ENCODE results near the gene PFN1. TPM values are rescaled to one million over a fixed set of nuclear protein-coding genes. Genes with fewer than 3 reads are reported as not detected.

PFN1 gene
- total and polyA plus RNA-seq, 7 donors, result 149 to 1,518 (median 232) TPM

DNA sequence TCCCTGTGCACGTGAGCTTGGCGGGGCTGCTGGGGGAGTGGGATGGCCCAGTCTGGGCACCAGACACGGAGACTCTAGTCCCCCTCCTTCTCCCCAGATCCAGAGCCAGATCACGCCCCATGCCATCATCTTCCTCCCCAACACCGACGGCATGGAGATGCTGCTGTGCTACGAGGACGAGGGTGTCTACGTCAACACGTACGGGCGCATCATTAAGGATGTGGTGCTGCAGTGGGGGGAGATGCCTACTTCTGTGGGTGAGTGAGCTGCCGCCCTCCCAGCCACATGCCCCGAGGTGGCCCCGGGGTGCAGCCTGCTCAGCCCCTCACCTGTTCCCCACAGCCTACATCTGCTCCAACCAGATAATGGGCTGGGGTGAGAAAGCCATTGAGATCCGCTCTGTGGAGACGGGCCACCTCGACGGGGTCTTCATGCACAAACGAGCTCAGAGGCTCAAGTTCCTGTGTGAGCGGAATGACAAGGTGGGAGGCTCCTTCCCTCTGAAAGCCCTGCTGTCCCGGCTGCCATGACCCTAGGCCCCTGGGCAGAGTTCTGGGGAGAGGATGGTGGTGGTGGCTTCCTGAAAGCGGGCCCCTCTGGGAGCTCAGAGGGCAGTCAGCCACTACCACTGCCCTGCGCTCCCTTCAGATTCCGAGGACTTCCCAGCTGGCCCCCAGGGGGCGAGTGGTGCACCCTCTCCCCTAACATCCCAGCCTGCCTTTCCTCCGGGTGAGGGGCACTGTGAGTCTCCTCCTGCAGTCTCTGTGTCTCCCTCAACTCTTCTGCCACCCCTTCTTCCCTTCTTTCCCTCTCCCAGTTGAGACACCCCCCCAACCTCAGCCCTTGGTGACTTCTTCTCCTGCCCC, 51.8 kb downstream of the PFN1 start:
- Histone ChIP-seq H3K27me3 (ENCODE audit: insufficient read depth in 3 of 3, low read length in 2 of 3) (peaks cover 0 to 16% (median 0%) of the 10 kb centered on the region in 3 donors), H3K27ac (no peak overlapping the region), H3K4me3 (no peak overlapping the region), H3K36me3 (ENCODE audit: insufficient read depth in 1 of 2, low read depth in 1 of 2) (peaks cover 0 to 58% of the 10 kb centered on the region in 2 donors), H3K9me3 (no peaks in the 10 kb centered on the region), H3K4me1 (no peaks in the 10 kb centered on the region)
- ATAC-seq (no peak), DNase-seq (peak in 1 of 2 donors; percentile 45)
- intact Hi-C loops (cut with DNase I), result no loop called here
- 89 to 91% (median 89%) methylated on average over 25 to 27 of the region's 27 CpGs for WGBS, 3 donors
- no peak for TF ChIP-seq CTCF (IDR thresholded peaks at IDR 0.05)

- TF ChIP-seq CTCF (IDR thresholded peaks at IDR 0.05), result no peak
- ATAC-seq, result no peak
- peaks cover 0 to 16% (median 0%) of the 10 kb centered on the region in 3 donors for H3K27me3 ChIP-seq (ENCODE audit: insufficient read depth in 3 of 3, low read length in 2 of 3)
- intact Hi-C loops (cut with DNase I), result no loop called here
- peaks cover 0 to 66% of the 10 kb centered on the region in 2 donors for H3K36me3 ChIP-seq (ENCODE audit: insufficient read depth in 1 of 2, low read depth in 1 of 2)
- H3K27ac ChIP-seq, result no peak overlapping the region
- no peaks in the 10 kb centered on the region for H3K9me3 ChIP-seq
- no peak overlapping the region for H3K4me3 ChIP-seq
- peak in 1 of 2 donors; percentile 48 for DNase-seq
- H3K4me1 ChIP-seq, result no peaks in the 10 kb centered on the region
- 72 to 75% (median 75%) methylated on average over 26 to 27 of the region's 27 CpGs for WGBS, 3 donors
These were observed 52.5 kb downstream of the PFN1 start for GRCh38 chr17:4895657-4896331.

Other genes starting within 250 kb of the PFN1 start
- 10 to 100 TPM; 51.7 to 57.2 (median 55.5) TPM for gene PELP1, start 244.4 kb downstream of the PFN1 start, total RNA-seq
- gene PELP1, start 244.4 kb downstream of the PFN1 start, polyA plus RNA-seq, result 10 to 100 TPM; 17.5 to 38.6 (median 20.4) TPM
- gene ARRB2, start 237.9 kb downstream of the PFN1 start, total RNA-seq, result 10 to 100 TPM; 12.1 to 16.5 (median 14.7) TPM
- 10 to 100 TPM in 1 of 3 donors, 1 to 10 TPM in 2; 6.6 to 11.8 (median 8.0) TPM for gene ARRB2, start 237.9 kb downstream of the PFN1 start, polyA plus RNA-seq
- gene MED11, start 217.1 kb downstream of the PFN1 start, total RNA-seq, result 10 to 100 TPM; 19.2 to 26.6 (median 23.7) TPM
- 10 to 100 TPM; 44.0 to 52.1 (median 46.3) TPM for gene MED11, start 217.1 kb downstream of the PFN1 start, polyA plus RNA-seq
- under 1 TPM in 3 of 4 donors, not detected in 1; 0.08 to 0.30 (median 0.15) TPM for gene ZMYND15, start 208.7 kb downstream of the PFN1 start, total RNA-seq
- gene ZMYND15, start 208.7 kb downstream of the PFN1 start, polyA plus RNA-seq, result under 1 TPM in 2 of 3 donors, not detected in 1; 0.04 to 0.09 TPM
- gene CXCL16, start 208.6 kb downstream of the PFN1 start, total RNA-seq, result 1 to 10 TPM; 1.7 to 5.4 (median 2.8) TPM
- under 1 TPM; 0.45 to 0.72 (median 0.48) TPM for gene CXCL16, start 208.6 kb downstream of the PFN1 start, polyA plus RNA-seq
- gene TM4SF5, start 176.6 kb downstream of the PFN1 start, total RNA-seq, result not detected
- under 1 TPM in 1 of 3 donors, not detected in 2; 0.34 TPM for gene TM4SF5, start 176.6 kb downstream of the PFN1 start, polyA plus RNA-seq
- under 1 TPM; 0.42 to 0.84 (median 0.64) TPM for gene VMO1, start 162.2 kb downstream of the PFN1 start, total RNA-seq
- 1 to 10 TPM in 2 of 3 donors, under 1 TPM in 1; 0.84 to 3.1 (median 1.8) TPM for gene VMO1, start 162.2 kb downstream of the PFN1 start, polyA plus RNA-seq
- not detected for gene GLTPD2, start 159.6 kb downstream of the PFN1 start, total RNA-seq
- not detected for gene GLTPD2, start 159.6 kb downstream of the PFN1 start, polyA plus RNA-seq
- 100 to 1,000 TPM; 160 to 254 (median 234) TPM for gene PSMB6, start 152.4 kb downstream of the PFN1 start, total RNA-seq
- gene PSMB6, start 152.4 kb downstream of the PFN1 start, polyA plus RNA-seq, result 100 to 1,000 TPM; 416 to 561 (median 427) TPM
- gene PLD2, start 141.4 kb downstream of the PFN1 start, total RNA-seq, result 1 to 10 TPM; 3.7 to 7.5 (median 4.3) TPM
- 1 to 10 TPM; 2.4 to 4.2 (median 3.0) TPM for gene PLD2, start 141.4 kb downstream of the PFN1 start, polyA plus RNA-seq
- 10 to 100 TPM; 15.8 to 23.8 (median 20.8) TPM for gene MINK1, start 115.2 kb downstream of the PFN1 start, total RNA-seq
- 10 to 100 TPM in 2 of 3 donors, 1 to 10 TPM in 1; 8.9 to 19.2 (median 14.2) TPM for gene MINK1, start 115.2 kb downstream of the PFN1 start, polyA plus RNA-seq
- gene C17orf107, start 49.0 kb downstream of the PFN1 start, total RNA-seq, result under 1 TPM in 2 of 4 donors, not detected in 2; 0.20 to 0.30 TPM
- under 1 TPM; 0.01 to 0.10 (median 0.03) TPM for gene C17orf107, start 49.0 kb downstream of the PFN1 start, polyA plus RNA-seq
- gene CHRNE, start 45.4 kb downstream of the PFN1 start, total RNA-seq, result 1 to 10 TPM in 1 of 4 donors, under 1 TPM in 3; 0.19 to 1.1 (median 0.28) TPM
- under 1 TPM; 0.16 to 0.70 (median 0.56) TPM for gene CHRNE, start 45.4 kb downstream of the PFN1 start, polyA plus RNA-seq
- under 1 TPM in 1 of 4 donors, not detected in 3; 0.10 TPM for gene GP1BA, start 16.3 kb downstream of the PFN1 start, total RNA-seq
- gene GP1BA, start 16.3 kb downstream of the PFN1 start, polyA plus RNA-seq, result under 1 TPM in 2 of 3 donors, not detected in 1; 0.04 to 0.05 TPM
- gene SLC25A11, start 8.5 kb downstream of the PFN1 start, total RNA-seq, result 100 to 1,000 TPM in 3 of 4 donors, 10 to 100 TPM in 1; 97.1 to 225 (median 143) TPM
- 100 to 1,000 TPM; 125 to 163 (median 128) TPM for gene SLC25A11, start 8.5 kb downstream of the PFN1 start, polyA plus RNA-seq
- gene RNF167, start 8.3 kb downstream of the PFN1 start, total RNA-seq, result 10 to 100 TPM; 85.1 to 96.3 (median 87.3) TPM
- 100 to 1,000 TPM in 1 of 3 donors, 10 to 100 TPM in 2; 85.7 to 151 (median 100.0) TPM for gene RNF167, start 8.3 kb downstream of the PFN1 start, polyA plus RNA-seq
- gene ENO3, start 2.6 kb upstream of the PFN1 start, total RNA-seq, result 1,000 to 10,000 TPM; 2,251 to 3,238 (median 2,533) TPM
- gene ENO3, start 2.6 kb upstream of the PFN1 start, polyA plus RNA-seq, result 1,000 to 10,000 TPM; 1,126 to 5,696 (median 4,322) TPM
- 100 to 1,000 TPM in 3 of 4 donors, 10 to 100 TPM in 1; 79.2 to 156 (median 111) TPM for gene SPAG7, start 19.3 kb upstream of the PFN1 start, total RNA-seq
- 100 to 1,000 TPM in 2 of 3 donors, 10 to 100 TPM in 1; 93.2 to 179 (median 170) TPM for gene SPAG7, start 19.3 kb upstream of the PFN1 start, polyA plus RNA-seq
- gene CAMTA2, start 39.1 kb upstream of the PFN1 start, total RNA-seq, result 10 to 100 TPM; 43.0 to 60.8 (median 51.0) TPM
- gene CAMTA2, start 39.1 kb upstream of the PFN1 start, polyA plus RNA-seq, result 10 to 100 TPM; 30.3 to 50.2 (median 39.5) TPM
- 1 to 10 TPM; 2.9 to 4.9 (median 3.5) TPM for gene INCA1, start 49.0 kb upstream of the PFN1 start, total RNA-seq
- 1 to 10 TPM; 1.6 to 4.1 (median 4.0) TPM for gene INCA1, start 49.0 kb upstream of the PFN1 start, polyA plus RNA-seq
- gene KIF1C, start 49.4 kb upstream of the PFN1 start, total RNA-seq, result 1,000 to 10,000 TPM in 1 of 4 donors, 100 to 1,000 TPM in 3; 624 to 1,039 (median 691) TPM
- gene KIF1C, start 49.4 kb upstream of the PFN1 start, polyA plus RNA-seq, result 100 to 1,000 TPM; 204 to 445 (median 311) TPM
- gene SLC52A1, start 86.9 kb upstream of the PFN1 start, total RNA-seq, result not detected
- gene SLC52A1, start 86.9 kb upstream of the PFN1 start, polyA plus RNA-seq, result under 1 TPM in 2 of 3 donors, not detected in 1; 0.01 to 0.04 TPM
- gene ZFP3, start 129.9 kb upstream of the PFN1 start, total RNA-seq, result 10 to 100 TPM in 1 of 4 donors, 1 to 10 TPM in 3; 6.8 to 12.3 (median 8.0) TPM
- gene ZFP3, start 129.9 kb upstream of the PFN1 start, polyA plus RNA-seq, result 10 to 100 TPM in 1 of 3 donors, 1 to 10 TPM in 2; 3.7 to 11.2 (median 3.9) TPM
- gene ZNF232, start 163.3 kb upstream of the PFN1 start, total RNA-seq, result 10 to 100 TPM in 1 of 4 donors, 1 to 10 TPM in 3; 5.8 to 12.2 (median 7.4) TPM
- gene ZNF232, start 163.3 kb upstream of the PFN1 start, polyA plus RNA-seq, result 10 to 100 TPM in 1 of 3 donors, 1 to 10 TPM in 2; 7.1 to 19.3 (median 8.0) TPM
- 1 to 10 TPM in 1 of 4 donors, under 1 TPM in 3; 0.40 to 3.2 (median 0.41) TPM for gene USP6, start 167.5 kb upstream of the PFN1 start, total RNA-seq
- under 1 TPM; 0.05 to 0.37 (median 0.25) TPM for gene USP6, start 167.5 kb upstream of the PFN1 start, polyA plus RNA-seq
- 1 to 10 TPM; 1.5 to 4.0 (median 3.1) TPM for gene ZNF594, start 243.3 kb upstream of the PFN1 start, total RNA-seq
- 1 to 10 TPM; 1.1 to 6.6 (median 1.2) TPM for gene ZNF594, start 243.3 kb upstream of the PFN1 start, polyA plus RNA-seq